Hepatocyte (in vitro differentiated cells): ENCODE measurements around the gene FAM241B. TPM values are rescaled to one million over a fixed set of nuclear protein-coding genes. Genes with fewer than 3 reads are reported as not detected.

Experiments used
- DNase-seq: peaks from one replicate; pipeline ENCODE4 v3.0.0-alpha.2; 2016; ENCODE audit warnings: low spot score
- H2AFZ ChIP-seq: fragments of 200-600 bp; sonication (generic); 2 replicates; pipeline ENCODE4 v1.6.0; 2016; ENCODE audit warnings: antibody characterized with exemption, mild to moderate bottlenecking
- H3K27ac ChIP-seq: fragments of 200-600 bp; sonication (generic); 2 replicates; pipeline ENCODE4 v1.5.1; 2016; ENCODE audit warnings: mild to moderate bottlenecking
- H3K27me3 ChIP-seq: fragments of 200-600 bp; sonication (generic); 2 replicates; pipeline ENCODE4 v1.6.1; 2016
- H3K36me3 ChIP-seq: fragments of 200-600 bp; sonication (generic); replicated peaks from 2 replicates; pipeline ENCODE4 v1.5.1; 2016; ENCODE audit warnings: low read depth; ENCODE audit not compliant: insufficient read depth
- H3K4me1 ChIP-seq: fragments of 200-600 bp; sonication (generic); 2 replicates; pipeline ENCODE4 v1.5.1; 2016; ENCODE audit warnings: mild to moderate bottlenecking, moderate library complexity; ENCODE audit not compliant: insufficient read depth
- H3K4me2 ChIP-seq: fragments of 200-600 bp; sonication (generic); 2 replicates; pipeline ENCODE4 v1.6.0; 2016
- H3K4me3 ChIP-seq: fragments of 200-600 bp; sonication (generic); 2 replicates; pipeline ENCODE4 v1.5.1; 2016; ENCODE audit warnings: mild to moderate bottlenecking
- H3K79me2 ChIP-seq: fragments of 200-600 bp; sonication (generic); 2 replicates; pipeline ENCODE4 v1.6.0; 2017; ENCODE audit warnings: mild to moderate bottlenecking
- H3K9me2 ChIP-seq: fragments of 200-600 bp; sonication (generic); replicated peaks from 2 replicates; pipeline ENCODE4 v1.6.0; 2017; ENCODE audit warnings: mild to moderate bottlenecking; ENCODE audit not compliant: insufficient read depth
- H3K9me3 ChIP-seq: fragments of 200-600 bp; sonication (generic); 2 replicates; pipeline ENCODE4 v1.5.1; 2016; ENCODE audit warnings: low read depth, mild to moderate bottlenecking
- H4K20me1 ChIP-seq: fragments of 200-600 bp; sonication (generic); 2 replicates; pipeline ENCODE4 v1.6.0; 2016; ENCODE audit warnings: mild to moderate bottlenecking; ENCODE audit not compliant: insufficient read depth, poor library complexity, severe bottlenecking
- EZH2 ChIP-seq: fragments of 200-600 bp; sonication (generic); IDR thresholded peaks from 2 replicates; pipeline ENCODE4 v1.6.1; 2016; ENCODE audit warnings: antibody characterized with exemption, mild to moderate bottlenecking, borderline replicate concordance
- EZH2phosphoT487 ChIP-seq: fragments of 200-600 bp; sonication (generic); IDR thresholded peaks from one replicate; pipeline ENCODE4 v1.6.1; 2018; ENCODE audit warnings: antibody characterized with exemption, mild to moderate bottlenecking, low read depth, moderate library complexity; ENCODE audit not compliant: unreplicated experiment, severe bottlenecking
- whole genome bisulfite sequencing: methylation state at CpG from one replicate; pipeline ENCODE4 v1.1.6; 2016; ENCODE audit warnings: low lambda C conversion rate; ENCODE audit errors: missing lambda C conversion rate; 5-methylcytosine and 5-hydroxymethylcytosine counted together
- polyA plus RNA-seq: library from polyadenylated mRNA; unstranded; fragments of >200 nt; fragmentation: Nextera tagmentation; extraction: Ambion mirVana; gene quantifications from 2 replicates; pipeline ENCODE4 v1.2.1, GENCODE V29; 2016
- total RNA-seq: library from RNA; depleted of rRNA; stranded (reverse); fragments of >200 nt; gene quantifications from 2 replicates; pipeline ENCODE4 v1.2.3, GENCODE V29; 2014
- TF ChIP-seq, protein P1 (sequence below): fragments of 200-600 bp; sonication (generic); IDR thresholded peaks from 2 replicates; pipeline ENCODE4 v1.5.1; 2016; ENCODE audit warnings: antibody characterized with exemption, mild to moderate bottlenecking; ENCODE audit not compliant: poor library complexity

FAM241B gene
- total and polyA plus RNA-seq, 2 experiments from 2014 or later: 3.7 to 13.7 TPM

DNA sequence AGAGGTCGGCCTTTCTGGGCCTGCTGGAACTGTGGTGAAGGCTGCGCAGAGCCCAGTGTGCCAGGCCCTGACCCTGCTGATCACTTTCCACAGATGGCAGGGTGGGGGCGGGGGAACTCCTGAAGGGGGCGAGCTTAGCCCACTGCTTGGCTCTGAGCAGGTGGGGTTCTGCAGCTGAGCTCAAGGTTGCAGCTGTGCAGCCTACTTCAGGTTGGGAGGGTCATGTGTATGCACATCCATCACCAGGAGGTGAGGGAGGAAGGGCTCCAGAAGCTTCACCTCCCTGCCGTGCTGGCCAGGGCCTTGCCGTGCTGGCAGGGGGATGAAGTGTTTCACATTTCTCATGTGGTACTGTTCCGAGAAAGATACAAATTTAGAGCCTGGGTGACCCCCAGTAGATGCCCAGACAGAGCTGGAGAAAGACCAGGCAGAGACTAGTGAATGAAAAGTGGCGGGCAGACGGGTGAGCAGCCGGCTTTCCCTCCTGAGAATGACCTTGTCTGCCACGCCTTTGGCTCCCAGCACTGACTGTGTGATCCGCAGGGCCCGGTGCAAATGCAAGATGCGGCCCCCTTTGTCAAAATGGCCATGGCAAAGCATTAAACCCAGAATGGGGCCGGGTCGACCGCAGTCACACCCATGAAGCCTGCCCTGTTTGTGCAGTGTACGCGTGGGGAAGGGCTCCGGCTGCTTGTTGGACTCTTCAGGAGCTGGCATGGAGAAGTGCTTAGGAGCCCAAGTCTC lies 25.2 kb downstream of the FAM241B start:
- TF ChIP-seq, protein P1, sequence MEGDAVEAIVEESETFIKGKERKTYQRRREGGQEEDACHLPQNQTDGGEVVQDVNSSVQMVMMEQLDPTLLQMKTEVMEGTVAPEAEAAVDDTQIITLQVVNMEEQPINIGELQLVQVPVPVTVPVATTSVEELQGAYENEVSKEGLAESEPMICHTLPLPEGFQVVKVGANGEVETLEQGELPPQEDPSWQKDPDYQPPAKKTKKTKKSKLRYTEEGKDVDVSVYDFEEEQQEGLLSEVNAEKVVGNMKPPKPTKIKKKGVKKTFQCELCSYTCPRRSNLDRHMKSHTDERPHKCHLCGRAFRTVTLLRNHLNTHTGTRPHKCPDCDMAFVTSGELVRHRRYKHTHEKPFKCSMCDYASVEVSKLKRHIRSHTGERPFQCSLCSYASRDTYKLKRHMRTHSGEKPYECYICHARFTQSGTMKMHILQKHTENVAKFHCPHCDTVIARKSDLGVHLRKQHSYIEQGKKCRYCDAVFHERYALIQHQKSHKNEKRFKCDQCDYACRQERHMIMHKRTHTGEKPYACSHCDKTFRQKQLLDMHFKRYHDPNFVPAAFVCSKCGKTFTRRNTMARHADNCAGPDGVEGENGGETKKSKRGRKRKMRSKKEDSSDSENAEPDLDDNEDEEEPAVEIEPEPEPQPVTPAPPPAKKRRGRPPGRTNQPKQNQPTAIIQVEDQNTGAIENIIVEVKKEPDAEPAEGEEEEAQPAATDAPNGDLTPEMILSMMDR: no peak
- TF ChIP-seq EZH2 (no peak), EZH2phosphoT487 (no peak)
- Histone ChIP-seq H3K9me2 (no peaks in the 10 kb centered on the region), H3K9me3 (no peaks in the 10 kb centered on the region), H3K4me1 (no peaks in the 10 kb centered on the region), H2AFZ (no peak overlapping the region), H3K4me2 (no peak overlapping the region), H3K4me3 (no peak overlapping the region), H4K20me1 (no peaks in the 10 kb centered on the region), H3K27me3 (peaks cover 4% of the 10 kb centered on the region), H3K79me2 (no peaks in the 10 kb centered on the region), H3K27ac (no peak overlapping the region), H3K36me3 (no peaks in the 10 kb centered on the region)
- no peak for DNase-seq
- 92% methylated on average over 19 of the region's 20 CpGs for WGBS

DNA sequence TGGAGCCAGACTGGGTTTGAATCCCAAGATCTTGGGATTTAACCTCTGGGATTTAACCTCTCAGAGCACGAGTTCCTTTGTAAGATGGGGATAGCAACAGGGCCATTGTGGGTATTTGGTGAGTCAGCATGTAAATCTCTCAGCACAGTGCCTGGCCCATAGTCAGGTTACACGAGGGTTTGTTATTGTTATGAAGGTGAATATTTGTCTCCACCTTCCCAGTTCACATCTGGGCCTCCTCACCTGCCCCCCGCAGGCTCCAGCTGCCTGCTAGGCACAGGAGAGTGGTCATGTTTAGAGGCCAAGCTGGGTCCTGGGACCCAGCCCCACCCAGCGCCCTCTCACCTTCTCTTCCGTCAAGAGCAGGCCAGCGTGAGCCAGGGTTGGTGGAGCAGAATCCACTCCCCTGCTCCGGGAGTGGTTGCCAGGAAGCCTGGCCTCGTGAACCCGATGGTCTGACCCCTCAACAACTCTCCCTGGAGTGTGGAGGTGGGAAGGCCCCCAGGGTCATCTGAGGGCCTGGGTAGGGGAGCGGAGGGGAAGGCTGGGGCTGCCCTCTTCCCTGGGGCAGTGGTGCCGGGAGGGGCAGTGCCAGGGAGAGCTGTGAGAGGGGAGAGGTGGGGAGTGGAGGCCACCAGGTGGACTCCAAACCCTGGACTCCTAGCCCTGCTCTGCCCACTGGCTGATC lies 26.0 kb downstream of the FAM241B start:
- H3K36me3 ChIP-seq: no peaks in the 10 kb centered on the region
- no peak overlapping the region for H3K4me3 ChIP-seq
- no peak overlapping the region for H3K4me2 ChIP-seq
- no peak overlapping the region for H3K27ac ChIP-seq
- H3K9me2 ChIP-seq: no peaks in the 10 kb centered on the region
- H2AFZ ChIP-seq: no peak overlapping the region
- peaks cover 4% of the 10 kb centered on the region for H3K27me3 ChIP-seq
- no peaks in the 10 kb centered on the region for H3K79me2 ChIP-seq
- no peaks in the 10 kb centered on the region for H3K4me1 ChIP-seq
- DNase-seq: no peak
- no peaks in the 10 kb centered on the region for H3K9me3 ChIP-seq
- TF ChIP-seq EZH2 (no peak), EZH2phosphoT487 (no peak)
- TF ChIP-seq, protein P1: no peak
- no peaks in the 10 kb centered on the region for H4K20me1 ChIP-seq
- WGBS: 66% methylated on average over 10 of the region's 11 CpGs

DNA sequence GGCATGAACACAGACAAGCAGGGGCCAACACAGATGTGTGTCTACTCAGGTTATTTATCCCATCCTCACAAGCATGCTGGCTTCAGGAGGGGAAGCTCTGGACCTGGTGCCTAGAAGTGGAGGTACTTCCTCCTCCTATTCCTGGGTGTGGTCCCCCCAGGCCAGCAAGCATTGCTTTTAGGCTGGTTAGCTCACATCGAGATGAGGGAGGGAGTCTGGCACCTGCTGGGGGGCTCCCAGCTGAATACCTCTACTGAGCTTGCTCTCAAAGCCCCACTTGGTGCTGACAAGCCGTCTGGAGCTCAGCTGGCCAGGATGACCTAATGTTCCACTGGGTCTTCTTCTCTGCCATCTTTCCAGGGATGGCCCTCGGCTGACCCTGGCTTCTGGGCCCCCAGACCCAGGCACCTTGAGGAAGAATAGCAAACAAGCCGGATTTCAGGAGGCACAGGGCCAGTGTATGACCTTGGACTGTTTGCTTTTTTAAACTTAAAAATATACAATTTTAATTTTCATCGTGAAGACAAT lies 26.8 kb downstream of the FAM241B start:
- Histone ChIP-seq H3K9me2 (no peaks in the 10 kb centered on the region), H3K9me3 (no peaks in the 10 kb centered on the region), H3K4me3 (no peak overlapping the region), H3K4me1 (no peaks in the 10 kb centered on the region), H4K20me1 (no peaks in the 10 kb centered on the region), H3K27ac (no peak overlapping the region), H3K79me2 (no peaks in the 10 kb centered on the region), H2AFZ (no peak overlapping the region), H3K4me2 (no peak overlapping the region), H3K27me3 (peaks cover 4% of the 10 kb centered on the region), H3K36me3 (no peaks in the 10 kb centered on the region)
- DNase-seq: no peak
- TF ChIP-seq, protein P1: no peak
- no peak for TF ChIP-seq EZH2
- no peak for TF ChIP-seq EZH2phosphoT487
- 58% methylated on average over 5 of the region's 5 CpGs for WGBS
